Endothelial cell of umbilical vein (primary cell): ENCODE results near the gene KLK1. TPM values are rescaled to one million over a fixed set of nuclear protein-coding genes. Genes with fewer than 3 reads are reported as not detected.

ENCODE experiments used
- BruUV-seq: library from RNA; stranded (reverse); fragments of 400-500 nt; replicated peaks from 2 replicates; lab custom pipeline; 2021; lab: Mats Ljungman, UMichigan
- CTCF ChIA-PET: fragments of 300-600, 350-600 bp; sonication (Branson Sonifier 250); formaldehyde crosslinking; loops from one replicate; lab custom pipeline; 2021; ENCODE audit warnings: antibody characterized with exemption, inconsistent platforms; lab: Charles Lee
- POLR2A ChIA-PET: fragments of 300-600, 350-600 bp; sonication (Branson Sonifier 250); formaldehyde crosslinking; loops from one replicate; lab custom pipeline; 2021; ENCODE audit warnings: antibody characterized with exemption, inconsistent platforms; lab: Charles Lee
- DNase-seq: peaks from one replicate; pipeline ENCODE4 v3.0.0-alpha.2; 2011; ENCODE audit warnings: low read depth, low spot score
- FAIRE-seq: peaks from 2 replicates; lab custom pipeline; 2011; peaks lifted over from hg19 to GRCh38; lab: Jason Lieb, UNC
- H2AFZ ChIP-seq: 2 replicates; pipeline ENCODE4 v1.6.0; 2012; ENCODE audit warnings: low read depth, low read length, control low read depth, inconsistent platforms
- H3K27ac ChIP-seq: 2 replicates; pipeline ENCODE4 v1.5.1; 2011; ENCODE audit warnings: low read depth, mild to moderate bottlenecking, control low read depth, low read length, moderate library complexity; ENCODE audit not compliant: insufficient read depth
- H3K27me3 ChIP-seq, 2 experiments: 2 replicates each; pipeline versions ENCODE4 v1.6.0 to v1.6.1; 2011; ENCODE audit warnings: low read length in 2 of 2, mixed read lengths in 1 of 2; ENCODE audit not compliant: control insufficient read depth in 2 of 2, insufficient read depth in 2 of 2
- H3K36me3 ChIP-seq, 2 experiments: 2 replicates in 1 of 2; 3 replicates in 1 of 2; pipeline ENCODE4 v1.5.1; 2011; ENCODE audit warnings: low read length in 2 of 2, mild to moderate bottlenecking in 1 of 2, moderate library complexity in 1 of 2; ENCODE audit not compliant: control insufficient read depth in 2 of 2, insufficient read depth in 2 of 2; ENCODE audit errors: extremely low read depth in 1 of 2
- H3K4me1 ChIP-seq: 3 replicates; pipeline ENCODE4 v1.5.1; 2011; ENCODE audit warnings: mild to moderate bottlenecking, low read length; ENCODE audit not compliant: control insufficient read depth, insufficient read depth; ENCODE audit errors: extremely low read depth
- H3K4me2 ChIP-seq: 2 replicates; pipeline ENCODE4 v1.6.1; 2011; ENCODE audit warnings: low read length, control low read depth, mixed read lengths; ENCODE audit not compliant: insufficient read depth
- H3K4me3 ChIP-seq, 3 experiments: fragments of 200-600 bp in 1 of 3; sonication (generic), shearing (Covaris generic) in 1 of 3; replicated peaks in 1 of 3; 2 replicates each; pipeline ENCODE4 v1.5.1; 2011 to 2016; ENCODE audit warnings: control low read depth in 3 of 3, low read length in 3 of 3, mild to moderate bottlenecking in 2 of 3, inconsistent platforms in 1 of 3, low read depth in 1 of 3, moderate library complexity in 1 of 3; ENCODE audit not compliant: insufficient read depth in 1 of 3
- H3K79me2 ChIP-seq: 2 replicates; pipeline ENCODE4 v1.6.0; 2012; ENCODE audit warnings: low read length, inconsistent platforms; ENCODE audit not compliant: control insufficient read depth, insufficient read depth
- H3K9ac ChIP-seq: replicated peaks from 2 replicates; pipeline ENCODE3; 2011; ENCODE audit warnings: low read length, control low read depth; ENCODE audit not compliant: insufficient read depth; ENCODE audit errors: extremely low read depth
- H3K9me1 ChIP-seq: replicated peaks from 3 replicates; pipeline ENCODE4 v1.6.0; 2011; ENCODE audit warnings: mild to moderate bottlenecking, low read length; ENCODE audit not compliant: control insufficient read depth, insufficient read depth; ENCODE audit errors: extremely low read depth
- H3K9me3 ChIP-seq: replicated peaks from 2 replicates; pipeline ENCODE4 v1.5.1; 2012; ENCODE audit warnings: low read length, inconsistent platforms; ENCODE audit not compliant: control insufficient read depth, insufficient read depth
- H4K20me1 ChIP-seq: replicated peaks from 2 replicates; pipeline ENCODE3; 2011; ENCODE audit warnings: mild to moderate bottlenecking, low read length; ENCODE audit not compliant: control insufficient read depth, insufficient read depth; ENCODE audit errors: extremely low read depth
- EZH2 ChIP-seq: IDR thresholded peaks from 2 replicates; pipeline ENCODE4 v1.6.1; 2012; ENCODE audit warnings: borderline replicate concordance, low read depth, mild to moderate bottlenecking, moderate library complexity, low read length, inconsistent platforms; ENCODE audit not compliant: severe bottlenecking
- FOS ChIP-seq: IDR thresholded peaks from 2 replicates; pipeline ENCODE4 v1.6.1; 2011; ENCODE audit warnings: mild to moderate bottlenecking, low read length, moderate library complexity, borderline replicate concordance; ENCODE audit not compliant: insufficient read depth
- GATA2 ChIP-seq: IDR thresholded peaks from 2 replicates; pipeline ENCODE4 v1.7.0; 2011; ENCODE audit warnings: low read depth, mild to moderate bottlenecking, moderate library complexity, mixed read lengths, low read length; ENCODE audit not compliant: insufficient read length, insufficient read depth
- JUN ChIP-seq: IDR thresholded peaks from 2 replicates; pipeline ENCODE4 v1.6.1; 2011; ENCODE audit warnings: borderline replicate concordance, low read depth; ENCODE audit not compliant: insufficient read length, insufficient read depth
- MYC ChIP-seq: IDR thresholded peaks from one replicate; pipeline ENCODE4 v1.6.1; 2011; ENCODE audit warnings: mild to moderate bottlenecking, low read depth, low read length
- POLR2A ChIP-seq: IDR thresholded peaks from 2 replicates; pipeline ENCODE4 v1.6.1; 2012; ENCODE audit warnings: low read depth, mild to moderate bottlenecking, control low read depth, low read length
- POLR2AphosphoS5 ChIP-seq: IDR thresholded peaks from 2 replicates; pipeline ENCODE4 v1.6.1; 2012; ENCODE audit warnings: low read depth, mild to moderate bottlenecking, control low read depth, low read length, moderate library complexity; ENCODE audit not compliant: insufficient read depth
- dilution Hi-C: fragments of 300-500 bp; cut with MboI; formaldehyde crosslinking; loops from one replicate; pipeline ENCODE4 v1.15.0; 2019; ENCODE audit warnings: low sequenced_read_pairs; ENCODE audit not compliant: extremely low pct_ligation_motif_present
- intact Hi-C: fragments of 100-400 bp; cut with micrococcal nuclease; formaldehyde crosslinking; loops from one replicate; pipeline ENCODE4 v1.10.0; 2022
- polyA plus RNA-seq, 4 experiments: library from polyadenylated mRNA; depleted of rRNA in 3 of 4; stranded (reverse) in 3 of 4; unstranded in 1 of 4; fragments of >200 nt; gene quantifications; 2 replicates each; pipeline versions ENCODE4 v1.2.1 to v1.2.3, GENCODE V29; 2011 to 2012; ENCODE audit warnings: missing spikeins in 1 of 4
- total RNA-seq: library from RNA; stranded (reverse); gene quantifications from 2 replicates; pipeline ENCODE4 v1.2.3, GENCODE V29; 2021
- TF ChIP-seq, protein P1 (sequence below), 2 donors: IDR thresholded peaks; 1 replicate in 1 of 2; 2 replicates in 1 of 2; pipeline ENCODE4 v1.5.1; 2011; ENCODE audit warnings: low read length in 2 of 2, mild to moderate bottlenecking in 2 of 2, moderate library complexity in 2 of 2, control low read depth in 1 of 2, inconsistent platforms in 1 of 2, low read depth in 1 of 2; ENCODE audit not compliant: insufficient read depth in 1 of 2; ENCODE audit errors: extremely low read depth in 1 of 2
- TF ChIP-seq, protein P2 (sequence below): IDR thresholded peaks from 2 replicates; pipeline ENCODE4 v1.6.1; 2011; ENCODE audit not compliant: insufficient read depth, insufficient read length

The KLK1 gene
- total and polyA plus RNA-seq, 2 donors (not counting 3 experiments of a cell fraction or from before 2014, with no cell fraction given), result 0.08 TPM; not detected in 1

DNA sequence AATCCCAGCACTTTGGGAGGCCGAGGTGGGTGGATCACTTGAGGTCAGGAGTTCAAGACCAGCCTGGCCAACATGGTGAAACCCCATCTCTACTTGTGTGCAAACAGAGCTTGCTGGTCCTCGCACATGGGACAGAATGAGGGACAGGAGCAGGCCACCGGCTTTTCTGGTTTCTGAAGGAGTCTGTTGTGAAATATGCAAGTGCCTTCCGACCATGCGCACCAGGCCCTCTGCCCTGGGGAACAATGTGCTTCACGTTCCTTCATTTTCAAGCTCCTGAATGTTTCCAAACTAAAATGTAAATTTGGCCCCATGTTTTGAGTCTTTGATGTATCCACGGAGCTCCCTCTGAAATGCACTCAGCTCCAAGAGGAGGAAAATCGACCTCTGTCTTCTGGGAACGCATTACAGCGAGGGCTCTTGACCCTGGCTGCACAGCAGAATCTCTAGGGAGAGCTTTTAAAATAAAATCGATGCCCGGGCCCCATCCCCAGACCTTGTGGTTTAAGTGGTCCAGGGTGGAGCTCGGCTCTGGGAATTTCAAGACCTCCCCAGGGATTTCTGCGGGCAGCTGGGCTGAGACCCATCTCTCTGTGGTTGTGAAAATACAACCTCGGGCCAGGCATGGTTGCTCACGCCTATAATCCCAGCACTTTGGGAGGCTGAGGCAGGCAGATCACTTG is 42.7 kb downstream of the KLK1 start:
- TF ChIP-seq, protein P1, sequence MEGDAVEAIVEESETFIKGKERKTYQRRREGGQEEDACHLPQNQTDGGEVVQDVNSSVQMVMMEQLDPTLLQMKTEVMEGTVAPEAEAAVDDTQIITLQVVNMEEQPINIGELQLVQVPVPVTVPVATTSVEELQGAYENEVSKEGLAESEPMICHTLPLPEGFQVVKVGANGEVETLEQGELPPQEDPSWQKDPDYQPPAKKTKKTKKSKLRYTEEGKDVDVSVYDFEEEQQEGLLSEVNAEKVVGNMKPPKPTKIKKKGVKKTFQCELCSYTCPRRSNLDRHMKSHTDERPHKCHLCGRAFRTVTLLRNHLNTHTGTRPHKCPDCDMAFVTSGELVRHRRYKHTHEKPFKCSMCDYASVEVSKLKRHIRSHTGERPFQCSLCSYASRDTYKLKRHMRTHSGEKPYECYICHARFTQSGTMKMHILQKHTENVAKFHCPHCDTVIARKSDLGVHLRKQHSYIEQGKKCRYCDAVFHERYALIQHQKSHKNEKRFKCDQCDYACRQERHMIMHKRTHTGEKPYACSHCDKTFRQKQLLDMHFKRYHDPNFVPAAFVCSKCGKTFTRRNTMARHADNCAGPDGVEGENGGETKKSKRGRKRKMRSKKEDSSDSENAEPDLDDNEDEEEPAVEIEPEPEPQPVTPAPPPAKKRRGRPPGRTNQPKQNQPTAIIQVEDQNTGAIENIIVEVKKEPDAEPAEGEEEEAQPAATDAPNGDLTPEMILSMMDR (IDR thresholded peaks at IDR 0.05; ENCODE audit: extremely low read depth in 1 of 2, insufficient read depth in 1 of 2, low read depth in 1 of 2, low read length in 2 of 2), result no peak
- no peak for TF ChIP-seq MYC
- no peak for TF ChIP-seq FOS
- no peak for TF ChIP-seq GATA2
- no peak for TF ChIP-seq EZH2
- TF ChIP-seq JUN, result no peak
- no peak for TF ChIP-seq POLR2A
- no peak for TF ChIP-seq POLR2AphosphoS5
- TF ChIP-seq, protein P2, sequence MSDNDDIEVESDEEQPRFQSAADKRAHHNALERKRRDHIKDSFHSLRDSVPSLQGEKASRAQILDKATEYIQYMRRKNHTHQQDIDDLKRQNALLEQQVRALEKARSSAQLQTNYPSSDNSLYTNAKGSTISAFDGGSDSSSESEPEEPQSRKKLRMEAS, result no peak
- no peak for FAIRE-seq
- Histone ChIP-seq H3K9me1 (no peaks in the 10 kb centered on the region), H4K20me1 (no peaks in the 10 kb centered on the region), H3K4me1 (no peaks in the 10 kb centered on the region), H3K27me3 (peaks cover 26 to 29% of the 10 kb centered on the region in 2 experiments), H3K9me3 (no peaks in the 10 kb centered on the region), H3K4me2 (no peak overlapping the region), H3K9ac (no peak overlapping the region), H3K27ac (no peak overlapping the region), H3K79me2 (no peaks in the 10 kb centered on the region), H3K4me3 (no peak overlapping the region), H3K36me3 (no peaks in the 10 kb centered on the region), H2AFZ (no peak overlapping the region)
- BruUV-seq, result no TSS peak
- DNase-seq, result no peak
- dilution Hi-C loops (no loop called here), intact Hi-C loops (no loop called here)
- ChIA-PET CTCF (interaction anchor here (0.6 to 7.3 kb wide), 7 partner anchors 56 to 243 kb away, joined by 3 to 116 read pairs (median 47); no protein-coding TSS in a partner anchor), POLR2A (no interaction called here)
